SK-N-SH treated with all-trans-retinoic acid at 6 μM for 48 hours (cell line): Measurements from ENCODE around the gene ERC1.

Experiments
- ATAC-seq: fragments of 200-7000 bp; cut with Tn5 transposase; 3 replicates; pipeline ENCODE4 v1.9.1; 2020; ENCODE audit warnings: mild to moderate bottlenecking, moderate library complexity
- BACH2 ChIP-seq: fragments of 250-450 bp; sonication (Bioruptor Pico); IDR thresholded peaks from 2 replicates; pipeline ENCODE4 v1.9.0; 2021; ENCODE audit warnings: mild to moderate bottlenecking, borderline replicate concordance
- CSDC2 ChIP-seq: fragments of 250-450 bp; sonication (Bioruptor Pico); IDR thresholded peaks from 2 replicates; pipeline ENCODE4 v1.5.0; 2020; ENCODE audit warnings: mild to moderate bottlenecking, moderate library complexity
- ESRRG ChIP-seq: fragments of 250-450 bp; sonication (Bioruptor Pico); IDR thresholded peaks from 2 replicates; pipeline ENCODE4 v1.6.1; 2021; ENCODE audit warnings: mild to moderate bottlenecking
- PPARA ChIP-seq: fragments of 250-450 bp; sonication (Bioruptor Pico); IDR thresholded peaks from 2 replicates; pipeline ENCODE4 v1.5.0; 2020; ENCODE audit warnings: mild to moderate bottlenecking, borderline replicate concordance
- RARB ChIP-seq: fragments of 250-450 bp; sonication (Bioruptor Pico); IDR thresholded peaks from 2 replicates; pipeline ENCODE4 v1.8.0; 2021; ENCODE audit warnings: mild to moderate bottlenecking, moderate library complexity
- TCF4 ChIP-seq: fragments of 250-450 bp; sonication (Bioruptor Pico); IDR thresholded peaks from 2 replicates; pipeline ENCODE4 v1.8.0; 2021; ENCODE audit warnings: mild to moderate bottlenecking, moderate library complexity, borderline replicate concordance
- TOX ChIP-seq: fragments of 250-450 bp; sonication (Bioruptor Pico); IDR thresholded peaks from 2 replicates; pipeline ENCODE4 v1.8.0; 2021; ENCODE audit warnings: mild to moderate bottlenecking, moderate library complexity, borderline replicate concordance
- ZC3H10 ChIP-seq: fragments of 250-450 bp; sonication (Bioruptor Pico); IDR thresholded peaks from 2 replicates; pipeline ENCODE4 v1.5.1; 2021; ENCODE audit warnings: mild to moderate bottlenecking, moderate library complexity
- ZFP3 ChIP-seq: fragments of 250-450 bp; sonication (Bioruptor Pico); IDR thresholded peaks from 2 replicates; pipeline ENCODE4 v1.5.0; 2020; ENCODE audit warnings: mild to moderate bottlenecking, moderate library complexity
- ZFP30 ChIP-seq: fragments of 450-650 bp; formaldehyde crosslinking; IDR thresholded peaks from 2 replicates; pipeline ENCODE4 v1.5.0; 2022; ENCODE audit warnings: mild to moderate bottlenecking, moderate library complexity
- ZNF565 ChIP-seq: fragments of 450-650 bp; formaldehyde crosslinking; conservative IDR thresholded peaks from 2 replicates; pipeline ENCODE4 v1.5.0; 2020; ENCODE audit warnings: low read depth, mild to moderate bottlenecking, moderate library complexity
- ZNF70 ChIP-seq: fragments of 450-650 bp; formaldehyde crosslinking; IDR thresholded peaks from 2 replicates; pipeline ENCODE4 v1.5.0; 2020; ENCODE audit warnings: mild to moderate bottlenecking, moderate library complexity
- ZNF8 ChIP-seq: fragments of 450-650 bp; formaldehyde crosslinking; IDR thresholded peaks from 2 replicates; pipeline ENCODE4 v1.5.0; 2020; ENCODE audit warnings: mild to moderate bottlenecking, moderate library complexity
- TF ChIP-seq, protein P1 (sequence below): fragments of 250-450 bp; sonication (Bioruptor Pico); IDR thresholded peaks from 2 replicates; pipeline ENCODE4 v1.5.1; 2020; ENCODE audit warnings: low read depth, mild to moderate bottlenecking, moderate library complexity
- TF ChIP-seq, protein P2 (sequence below): fragments of 250-450 bp; sonication (Bioruptor Pico); IDR thresholded peaks from 2 replicates; pipeline ENCODE4 v1.5.1; 2021; ENCODE audit warnings: mild to moderate bottlenecking, moderate library complexity
- TF ChIP-seq, protein P3 (sequence below): fragments of 250-450 bp; sonication (Bioruptor Pico); IDR thresholded peaks from 2 replicates; pipeline ENCODE4 v1.5.0; 2020; ENCODE audit warnings: mild to moderate bottlenecking, moderate library complexity
- TF ChIP-seq, protein P4 (sequence below): fragments of 250-450 bp; sonication (Bioruptor Pico); IDR thresholded peaks from 2 replicates; pipeline ENCODE4 v1.8.0; 2021; ENCODE audit warnings: low read depth, mild to moderate bottlenecking, moderate library complexity, borderline replicate concordance
- TF ChIP-seq, protein P5 (sequence below): fragments of 250-450 bp; sonication (Bioruptor Pico); IDR thresholded peaks from 2 replicates; pipeline ENCODE4 v1.8.0; 2020; ENCODE audit warnings: mild to moderate bottlenecking, moderate library complexity, borderline replicate concordance

The ERC1 gene

DNA sequence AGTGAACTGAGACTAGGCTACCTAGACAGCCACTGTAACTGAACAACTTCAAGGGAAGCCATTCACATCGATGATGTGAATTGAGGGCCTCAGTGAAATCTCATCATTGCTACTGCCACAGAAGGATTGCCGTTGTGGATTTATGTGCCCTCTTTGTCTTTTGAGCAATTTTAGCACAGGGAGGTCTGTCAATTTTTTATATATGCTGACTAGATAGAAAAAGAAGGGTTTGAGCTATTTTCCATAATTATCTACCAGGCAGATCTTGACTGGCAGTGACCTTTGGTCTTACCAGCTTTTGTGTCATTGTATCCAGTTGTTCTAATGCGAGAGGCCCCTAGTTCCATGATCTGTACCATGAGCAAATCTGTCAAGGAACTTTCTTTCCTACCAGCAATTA is 179.4 kb downstream of the ERC1 start:
- no peak for ATAC-seq
- TF ChIP-seq ZNF70 (no peak), ZNF8 (CRISPR knock-in tag) (no peak), ZFP3 (no peak), RARB (CRISPR knock-in tag) (no peak), TCF4 (no peak), ZC3H10 (no peak), ZNF565 (CRISPR knock-in tag) (no peak)
- TF ChIP-seq, protein P1, sequence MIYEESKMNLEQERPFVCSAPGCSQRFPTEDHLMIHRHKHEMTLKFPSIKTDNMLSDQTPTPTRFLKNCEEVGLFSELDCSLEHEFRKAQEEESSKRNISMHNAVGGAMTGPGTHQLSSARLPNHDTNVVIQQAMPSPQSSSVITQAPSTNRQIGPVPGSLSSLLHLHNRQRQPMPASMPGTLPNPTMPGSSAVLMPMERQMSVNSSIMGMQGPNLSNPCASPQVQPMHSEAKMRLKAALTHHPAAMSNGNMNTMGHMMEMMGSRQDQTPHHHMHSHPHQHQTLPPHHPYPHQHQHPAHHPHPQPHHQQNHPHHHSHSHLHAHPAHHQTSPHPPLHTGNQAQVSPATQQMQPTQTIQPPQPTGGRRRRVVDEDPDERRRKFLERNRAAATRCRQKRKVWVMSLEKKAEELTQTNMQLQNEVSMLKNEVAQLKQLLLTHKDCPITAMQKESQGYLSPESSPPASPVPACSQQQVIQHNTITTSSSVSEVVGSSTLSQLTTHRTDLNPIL (CRISPR knock-in tag): no peak
- TF ChIP-seq, protein P2, sequence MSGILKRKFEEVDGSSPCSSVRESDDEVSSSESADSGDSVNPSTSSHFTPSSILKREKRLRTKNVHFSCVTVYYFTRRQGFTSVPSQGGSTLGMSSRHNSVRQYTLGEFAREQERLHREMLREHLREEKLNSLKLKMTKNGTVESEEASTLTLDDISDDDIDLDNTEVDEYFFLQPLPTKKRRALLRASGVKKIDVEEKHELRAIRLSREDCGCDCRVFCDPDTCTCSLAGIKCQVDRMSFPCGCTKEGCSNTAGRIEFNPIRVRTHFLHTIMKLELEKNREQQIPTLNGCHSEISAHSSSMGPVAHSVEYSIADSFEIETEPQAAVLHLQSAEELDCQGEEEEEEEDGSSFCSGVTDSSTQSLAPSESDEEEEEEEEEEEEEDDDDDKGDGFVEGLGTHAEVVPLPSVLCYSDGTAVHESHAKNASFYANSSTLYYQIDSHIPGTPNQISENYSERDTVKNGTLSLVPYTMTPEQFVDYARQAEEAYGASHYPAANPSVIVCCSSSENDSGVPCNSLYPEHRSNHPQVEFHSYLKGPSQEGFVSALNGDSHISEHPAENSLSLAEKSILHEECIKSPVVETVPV: no peak

DNA sequence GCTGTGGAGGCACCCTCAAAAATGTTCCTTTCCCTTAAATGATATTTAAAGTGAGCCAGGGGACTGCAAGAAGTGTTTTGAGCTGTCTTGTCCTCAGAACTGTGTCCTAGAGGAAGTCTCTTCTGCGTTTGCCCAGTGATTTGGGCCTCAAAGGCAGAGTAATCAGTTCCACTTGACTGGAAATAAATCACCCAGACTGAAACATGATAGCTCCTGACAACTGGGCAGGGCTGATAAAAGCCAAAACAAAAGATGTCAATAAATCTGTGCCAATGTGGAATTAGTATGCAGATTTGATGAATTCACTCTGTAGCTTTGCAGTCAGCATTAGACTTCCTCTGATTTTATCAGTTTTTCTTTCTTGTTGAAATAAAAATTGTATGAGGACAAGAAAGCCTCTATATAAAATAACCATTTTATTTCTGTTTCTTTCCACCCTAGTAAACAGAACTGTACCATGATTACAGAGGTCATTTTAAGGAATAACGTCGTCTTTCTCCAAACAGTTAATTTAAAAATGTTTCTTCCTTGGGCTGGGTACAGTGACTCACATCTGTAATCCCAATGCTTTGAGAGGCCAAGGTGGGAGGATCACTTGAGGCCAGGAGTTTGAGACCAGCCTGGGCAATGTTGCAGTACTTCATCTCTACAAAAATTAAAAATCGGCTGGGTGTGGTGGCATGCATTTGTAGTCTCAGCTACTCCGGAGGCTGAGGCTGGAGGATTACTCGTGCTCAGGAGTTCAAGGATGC is 180.8 kb downstream of the ERC1 start:
- TF ChIP-seq PPARA (CRISPR knock-in tag) (no peak), ZNF565 (CRISPR knock-in tag) (no peak), BACH2 (no peak), ZFP3 (no peak), ZFP30 (CRISPR knock-in tag) (no peak), ZNF8 (CRISPR knock-in tag) (no peak), ESRRG (CRISPR knock-in tag) (no peak)
- TF ChIP-seq, protein P2: no peak
- TF ChIP-seq, protein P3, sequence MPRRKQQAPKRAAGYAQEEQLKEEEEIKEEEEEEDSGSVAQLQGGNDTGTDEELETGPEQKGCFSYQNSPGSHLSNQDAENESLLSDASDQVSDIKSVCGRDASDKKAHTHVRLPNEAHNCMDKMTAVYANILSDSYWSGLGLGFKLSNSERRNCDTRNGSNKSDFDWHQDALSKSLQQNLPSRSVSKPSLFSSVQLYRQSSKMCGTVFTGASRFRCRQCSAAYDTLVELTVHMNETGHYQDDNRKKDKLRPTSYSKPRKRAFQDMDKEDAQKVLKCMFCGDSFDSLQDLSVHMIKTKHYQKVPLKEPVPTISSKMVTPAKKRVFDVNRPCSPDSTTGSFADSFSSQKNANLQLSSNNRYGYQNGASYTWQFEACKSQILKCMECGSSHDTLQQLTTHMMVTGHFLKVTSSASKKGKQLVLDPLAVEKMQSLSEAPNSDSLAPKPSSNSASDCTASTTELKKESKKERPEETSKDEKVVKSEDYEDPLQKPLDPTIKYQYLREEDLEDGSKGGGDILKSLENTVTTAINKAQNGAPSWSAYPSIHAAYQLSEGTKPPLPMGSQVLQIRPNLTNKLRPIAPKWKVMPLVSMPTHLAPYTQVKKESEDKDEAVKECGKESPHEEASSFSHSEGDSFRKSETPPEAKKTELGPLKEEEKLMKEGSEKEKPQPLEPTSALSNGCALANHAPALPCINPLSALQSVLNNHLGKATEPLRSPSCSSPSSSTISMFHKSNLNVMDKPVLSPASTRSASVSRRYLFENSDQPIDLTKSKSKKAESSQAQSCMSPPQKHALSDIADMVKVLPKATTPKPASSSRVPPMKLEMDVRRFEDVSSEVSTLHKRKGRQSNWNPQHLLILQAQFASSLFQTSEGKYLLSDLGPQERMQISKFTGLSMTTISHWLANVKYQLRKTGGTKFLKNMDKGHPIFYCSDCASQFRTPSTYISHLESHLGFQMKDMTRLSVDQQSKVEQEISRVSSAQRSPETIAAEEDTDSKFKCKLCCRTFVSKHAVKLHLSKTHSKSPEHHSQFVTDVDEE (CRISPR knock-in tag): no peak
- ATAC-seq: peak; percentile 47

DNA sequence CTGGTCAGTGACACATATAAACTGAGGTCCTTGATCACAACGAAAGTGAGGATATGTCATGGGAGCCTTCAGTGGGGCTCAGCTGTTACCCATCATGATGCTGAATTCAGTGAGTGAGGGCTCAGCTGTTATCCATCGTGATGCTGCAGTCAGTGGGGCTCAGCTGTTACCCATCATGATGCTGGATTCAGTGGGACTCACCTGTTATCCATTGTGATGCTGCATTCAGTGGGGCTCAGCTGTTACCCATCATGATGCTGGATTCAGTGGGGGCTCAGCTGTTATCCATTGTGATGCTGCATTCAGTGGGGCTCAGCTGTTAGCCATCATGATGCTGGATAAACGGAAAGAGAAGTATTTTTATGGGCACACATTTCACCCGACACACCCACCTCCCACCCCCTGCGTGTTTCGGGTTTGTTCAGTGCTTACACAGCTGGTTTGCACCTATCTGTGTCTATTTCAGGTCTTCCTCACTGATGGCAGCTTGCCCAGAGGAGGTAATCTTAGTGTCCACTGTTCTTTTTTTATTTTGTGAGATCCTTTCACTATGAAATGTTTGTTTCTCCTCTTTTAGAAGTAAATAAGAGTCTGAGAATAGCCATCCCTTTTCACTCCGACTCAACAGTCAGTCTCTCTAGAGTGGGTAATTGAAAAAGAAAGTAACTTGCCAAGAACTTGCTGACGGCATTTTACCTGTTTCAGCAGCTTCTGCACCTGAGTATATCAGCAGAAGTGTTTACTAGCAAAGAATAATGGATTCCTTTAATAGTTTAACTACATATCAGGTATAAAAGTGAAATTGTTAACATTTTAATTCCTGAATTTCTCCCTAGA is 183.0 kb downstream of the ERC1 start:
- TF ChIP-seq, protein P4, sequence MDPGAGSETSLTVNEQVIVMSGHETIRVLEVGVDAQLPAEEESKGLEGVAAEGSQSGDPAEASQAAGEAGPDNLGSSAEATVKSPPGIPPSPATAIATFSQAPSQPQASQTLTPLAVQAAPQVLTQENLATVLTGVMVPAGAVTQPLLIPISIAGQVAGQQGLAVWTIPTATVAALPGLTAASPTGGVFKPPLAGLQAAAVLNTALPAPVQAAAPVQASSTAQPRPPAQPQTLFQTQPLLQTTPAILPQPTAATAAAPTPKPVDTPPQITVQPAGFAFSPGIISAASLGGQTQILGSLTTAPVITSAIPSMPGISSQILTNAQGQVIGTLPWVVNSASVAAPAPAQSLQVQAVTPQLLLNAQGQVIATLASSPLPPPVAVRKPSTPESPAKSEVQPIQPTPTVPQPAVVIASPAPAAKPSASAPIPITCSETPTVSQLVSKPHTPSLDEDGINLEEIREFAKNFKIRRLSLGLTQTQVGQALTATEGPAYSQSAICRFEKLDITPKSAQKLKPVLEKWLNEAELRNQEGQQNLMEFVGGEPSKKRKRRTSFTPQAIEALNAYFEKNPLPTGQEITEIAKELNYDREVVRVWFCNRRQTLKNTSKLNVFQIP: no peak
- TF ChIP-seq, protein P2: no peak
- TF ChIP-seq, protein P5, sequence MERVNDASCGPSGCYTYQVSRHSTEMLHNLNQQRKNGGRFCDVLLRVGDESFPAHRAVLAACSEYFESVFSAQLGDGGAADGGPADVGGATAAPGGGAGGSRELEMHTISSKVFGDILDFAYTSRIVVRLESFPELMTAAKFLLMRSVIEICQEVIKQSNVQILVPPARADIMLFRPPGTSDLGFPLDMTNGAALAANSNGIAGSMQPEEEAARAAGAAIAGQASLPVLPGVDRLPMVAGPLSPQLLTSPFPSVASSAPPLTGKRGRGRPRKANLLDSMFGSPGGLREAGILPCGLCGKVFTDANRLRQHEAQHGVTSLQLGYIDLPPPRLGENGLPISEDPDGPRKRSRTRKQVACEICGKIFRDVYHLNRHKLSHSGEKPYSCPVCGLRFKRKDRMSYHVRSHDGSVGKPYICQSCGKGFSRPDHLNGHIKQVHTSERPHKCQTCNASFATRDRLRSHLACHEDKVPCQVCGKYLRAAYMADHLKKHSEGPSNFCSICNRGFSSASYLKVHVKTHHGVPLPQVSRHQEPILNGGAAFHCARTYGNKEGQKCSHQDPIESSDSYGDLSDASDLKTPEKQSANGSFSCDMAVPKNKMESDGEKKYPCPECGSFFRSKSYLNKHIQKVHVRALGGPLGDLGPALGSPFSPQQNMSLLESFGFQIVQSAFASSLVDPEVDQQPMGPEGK: no peak
- no peak for TF ChIP-seq TCF4
- TF ChIP-seq, protein P3 (CRISPR knock-in tag): no peak
- TF ChIP-seq, protein P1 (CRISPR knock-in tag): no peak
- TF ChIP-seq CSDC2 (CRISPR knock-in tag): no peak
- no peak for TF ChIP-seq ZNF8 (CRISPR knock-in tag)
- TF ChIP-seq ZFP30 (CRISPR knock-in tag): no peak
- no peak for TF ChIP-seq TOX (CRISPR knock-in tag)
- TF ChIP-seq, all 23 proteins: peak for 0
- ATAC-seq: no peak
